Pons (tissue), 1 donor: Measurements from ENCODE around the gene TSKU.

Experiments
- DNase-seq: peaks from one replicate; pipeline ENCODE4 v3.0.0-alpha.2; 2016; ENCODE audit warnings: low spot score

The TSKU gene

GRCh38 chr11:76752321-76753143 is 30.6 kb upstream of the TSKU start:
- no peak for DNase-seq

GRCh38 chr11:76753449-76753848 is 29.7 kb upstream of the TSKU start:
- no peak for DNase-seq

- no peak for DNase-seq
Observed at GRCh38 chr11:76753950-76754349, 29.2 kb upstream of the TSKU start.

GRCh38 chr11:76756341-76756741 is 26.8 kb upstream of the TSKU start:
- DNase-seq = no peak

- DNase-seq = no peak
Observed at GRCh38 chr11:76758311-76758710, 24.8 kb upstream of the TSKU start.

GRCh38 chr11:76759092-76759491 is 24.1 kb upstream of the TSKU start:
- DNase-seq = no peak

GRCh38 chr11:76759517-76759916 is 23.6 kb upstream of the TSKU start:
- DNase-seq = no peak

GRCh38 chr11:76760236-76760635 is 22.9 kb upstream of the TSKU start:
- no peak for DNase-seq

- DNase-seq = no peak
Observed at GRCh38 chr11:76761718-76762355, 21.3 kb upstream of the TSKU start.

- DNase-seq = no peak
Observed at GRCh38 chr11:76762356-76762752, 20.8 kb upstream of the TSKU start.

GRCh38 chr11:76762867-76763572 is 20.1 kb upstream of the TSKU start:
- DNase-seq = no peak

GRCh38 chr11:76763573-76764346 is 19.4 kb upstream of the TSKU start:
- DNase-seq = peak; percentile 57

- no peak for DNase-seq
Observed at GRCh38 chr11:76764941-76765665, 18.1 kb upstream of the TSKU start.

GRCh38 chr11:76765863-76766350 is 17.2 kb upstream of the TSKU start:
- no peak for DNase-seq

- DNase-seq = no peak
Observed at GRCh38 chr11:76766521-76766920, 16.6 kb upstream of the TSKU start.

- no peak for DNase-seq
Observed at GRCh38 chr11:76767659-76768058, 15.5 kb upstream of the TSKU start.

- peak; percentile 58 for DNase-seq
Observed at GRCh38 chr11:76768088-76768908, 14.9 kb upstream of the TSKU start.

GRCh38 chr11:76768909-76769560 is 14.1 kb upstream of the TSKU start:
- no peak for DNase-seq

GRCh38 chr11:76769645-76770586 is 13.2 kb upstream of the TSKU start:
- DNase-seq = no peak
